Measurements from ENCODE around the gene RTTN.

DNA sequence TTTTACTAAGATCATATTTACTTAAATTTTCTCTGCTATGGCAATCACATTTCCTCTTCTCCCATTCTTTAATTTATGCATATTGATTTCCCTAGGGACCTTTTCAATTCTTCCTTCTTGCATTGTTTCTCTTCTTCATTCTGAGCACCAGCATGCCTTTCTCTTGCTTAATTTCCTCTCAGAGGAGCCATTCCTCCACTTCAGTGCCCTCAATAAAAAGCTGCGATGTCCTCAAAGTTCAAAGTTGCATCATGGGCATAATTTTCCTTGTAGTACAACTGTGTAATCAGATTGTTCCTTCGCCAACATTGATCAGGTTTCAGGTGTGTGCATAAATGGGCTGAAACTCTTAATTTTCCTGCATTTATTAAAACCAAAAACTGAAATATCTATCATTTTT is 236.0 kb downstream of the RTTN start:
- TF ChIP-seq GATA2 (IDR thresholded peaks at IDR 0.05; ENCODE audit: low read depth, low read length) (no peak), GATA3 (IDR thresholded peaks at IDR 0.05; ENCODE audit: low read depth, low read length) (no peak)
